NCI-H1105 treated with DMSO at 0.1 percent for 48 hours (cell line): ENCODE measurements around the gene BAIAP2L2.

Experiments used
- DNase-seq: peaks from one replicate; lab custom pipeline; 2025; lab: John Stamatoyannopoulos, UW

BAIAP2L2 gene

DNA sequence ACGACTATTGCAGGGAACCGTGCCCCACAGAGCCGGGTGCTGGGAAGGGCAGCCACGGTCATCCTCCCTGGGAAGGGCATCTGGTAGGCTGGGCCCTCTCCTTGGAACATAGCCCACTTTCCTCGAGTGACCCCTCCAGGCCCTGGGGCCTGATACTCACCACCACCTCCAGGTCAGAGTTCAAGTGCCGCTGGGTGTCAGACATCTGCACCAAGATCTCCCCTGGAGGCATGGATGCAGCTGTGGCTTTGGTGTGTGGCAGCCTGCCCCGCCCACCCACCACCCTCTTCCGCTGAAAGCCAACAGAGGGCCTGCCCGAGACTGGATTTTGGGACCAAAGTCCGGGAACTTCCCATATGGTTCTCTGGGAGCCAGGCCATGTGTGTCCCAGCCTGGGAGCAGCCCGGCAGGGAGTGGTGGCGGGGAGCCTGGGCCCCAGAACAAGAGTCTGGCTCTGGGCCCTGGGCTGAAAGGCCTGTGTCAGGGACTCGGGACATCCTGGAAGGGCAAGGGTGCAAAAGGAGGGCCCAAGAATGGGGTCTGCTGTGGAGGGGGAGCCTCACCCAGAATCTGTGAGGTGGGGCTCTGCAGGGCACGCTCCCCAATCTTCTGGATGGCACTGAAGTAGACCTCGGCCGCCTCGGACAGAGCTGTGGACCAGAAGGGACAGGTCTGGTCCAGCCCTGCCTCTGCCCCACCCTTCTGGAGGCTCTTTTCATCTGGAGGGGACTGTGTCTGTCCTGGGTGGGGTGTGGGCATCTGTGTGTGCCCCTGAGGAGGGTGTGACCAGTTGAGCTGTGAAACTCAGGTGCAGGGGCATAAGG, 2.6 kb downstream of the BAIAP2L2 start:
- DNase-seq = no peak

DNA sequence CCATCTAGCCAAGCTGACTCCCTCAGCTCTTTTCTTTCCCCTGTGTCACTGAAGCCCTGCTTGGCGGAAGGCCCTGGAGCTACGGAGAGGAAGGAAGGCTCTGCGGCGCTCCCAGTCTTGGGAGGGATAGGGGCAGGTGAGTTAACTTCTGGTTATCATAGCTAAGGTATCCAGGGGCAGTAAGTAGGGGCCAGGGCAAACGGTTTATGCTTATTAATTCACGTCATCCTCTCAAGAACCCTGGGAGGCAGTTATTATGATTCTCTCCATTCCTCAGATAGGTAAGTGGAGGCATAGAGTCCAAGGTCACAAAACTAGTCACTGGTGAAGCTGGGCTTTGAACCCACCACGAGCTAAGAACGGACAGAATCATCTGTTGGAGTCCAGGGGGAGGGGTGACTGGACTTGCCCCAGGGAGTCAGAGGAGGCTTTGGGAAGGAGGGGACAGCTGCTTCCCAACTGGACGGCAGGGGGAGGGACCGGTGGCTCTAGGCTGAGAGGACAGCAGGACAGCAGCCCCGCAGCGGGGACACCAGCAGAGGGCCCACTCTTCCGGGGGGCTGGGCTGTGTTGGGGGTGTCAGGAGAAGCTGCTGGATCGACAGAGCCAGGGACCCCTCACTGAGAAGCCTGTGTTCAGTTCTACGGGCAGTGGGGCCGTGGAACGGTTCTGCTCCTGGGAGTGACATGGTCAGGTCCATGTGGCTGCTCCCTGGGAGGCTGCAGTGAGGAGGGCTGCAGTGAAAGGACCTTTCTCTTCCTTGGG, 3.5 kb downstream of the BAIAP2L2 start:
- DNase-seq = no peak

DNA sequence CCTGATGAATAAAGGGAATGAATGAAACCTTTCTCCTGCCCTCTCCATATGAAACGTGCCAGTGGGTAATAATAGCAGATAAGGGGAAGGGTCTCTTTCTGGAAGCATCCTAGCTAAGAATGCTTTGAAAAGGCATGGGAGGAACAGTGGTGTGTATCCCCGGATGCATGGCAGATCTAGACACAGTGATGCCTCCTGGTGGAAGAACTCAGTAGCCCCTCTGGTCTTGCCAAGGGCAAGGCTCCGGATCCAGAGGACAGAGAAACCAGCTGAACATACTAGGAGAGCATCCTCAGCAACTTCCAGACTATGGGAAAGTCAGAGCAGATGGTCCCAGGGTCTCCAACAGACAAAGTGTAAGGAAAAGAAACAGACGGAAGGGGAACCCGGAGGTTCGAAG, 6.4 kb downstream of the BAIAP2L2 start:
- DNase-seq = no peak

DNA sequence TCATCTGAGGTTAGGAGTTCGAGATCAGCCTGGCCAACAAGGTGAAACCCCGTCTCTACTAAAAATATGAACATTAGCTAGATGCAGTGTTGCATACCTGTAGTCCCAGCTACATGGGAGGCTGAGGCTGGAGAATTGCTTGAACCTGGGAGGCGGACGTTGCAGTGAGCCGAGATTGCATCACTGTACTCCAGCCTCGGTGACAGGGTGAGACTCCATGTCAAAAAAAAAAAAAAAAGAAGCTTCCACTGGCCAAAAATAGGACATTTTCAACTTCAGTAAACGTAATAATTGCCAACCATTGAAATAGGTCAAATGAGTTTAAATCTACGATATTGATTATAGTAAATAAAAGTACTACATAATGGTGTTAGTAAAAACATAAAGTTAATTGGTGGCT, 6.8 kb downstream of the BAIAP2L2 start:
- no peak for DNase-seq

GRCh38 chr22:38098410-38099249, 11.9 kb downstream of the BAIAP2L2 start:
- DNase-seq = no peak

GRCh38 chr22:38097557-38098409, 12.7 kb downstream of the BAIAP2L2 start:
- DNase-seq = no peak

DNA sequence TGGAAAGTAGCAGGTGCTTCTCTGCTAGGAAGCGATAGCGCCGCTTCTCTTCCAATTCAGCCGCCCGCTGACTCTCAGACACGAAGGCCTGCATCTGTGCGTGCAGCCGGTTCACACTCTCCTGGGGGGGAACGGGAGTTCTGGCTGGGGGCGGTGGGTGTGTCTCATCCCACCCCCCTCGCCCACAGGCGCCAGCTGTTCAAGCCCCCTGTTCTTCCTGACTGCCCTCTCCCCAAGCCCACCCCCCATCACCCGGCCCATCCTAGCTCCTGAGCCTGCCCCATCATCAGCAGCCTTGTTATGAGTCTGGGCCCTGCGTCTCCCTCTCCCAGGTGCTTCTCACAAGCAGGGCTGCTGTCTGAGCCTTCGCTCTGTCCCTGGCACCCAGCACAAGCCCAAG, 13.4 kb downstream of the BAIAP2L2 start:
- DNase-seq = no peak

- no peak for DNase-seq
Observed at GRCh38 chr22:38089474-38089851, 21.0 kb downstream of the BAIAP2L2 start.

- no peak for DNase-seq
Observed at GRCh38 chr22:38088629-38089473, 21.6 kb downstream of the BAIAP2L2 start.

DNA sequence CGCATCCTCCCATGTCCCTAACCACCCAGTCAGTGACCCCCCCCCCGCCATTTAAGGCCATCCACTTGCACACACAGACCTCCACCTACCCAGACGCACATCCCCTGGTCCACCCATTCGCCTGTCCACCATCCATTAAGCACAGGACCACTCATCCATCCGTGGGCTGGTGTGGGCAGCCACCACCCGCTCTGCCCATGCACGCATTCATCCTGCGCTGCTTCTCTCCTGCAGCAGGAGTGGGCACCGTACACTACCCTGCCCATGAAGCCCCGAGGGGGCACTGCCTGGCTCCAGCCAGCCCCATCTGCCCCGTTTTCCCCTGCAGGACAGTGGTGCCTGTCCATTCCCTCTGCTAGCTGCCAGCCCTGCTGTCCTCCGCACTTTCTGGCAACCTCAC, 22.6 kb downstream of the BAIAP2L2 start:
- DNase-seq = no peak

- DNase-seq = no peak
Observed at GRCh38 chr22:38086942-38087341, 23.5 kb downstream of the BAIAP2L2 start.

GRCh38 chr22:38086001-38086845, 24.3 kb downstream of the BAIAP2L2 start:
- DNase-seq = no peak

DNA sequence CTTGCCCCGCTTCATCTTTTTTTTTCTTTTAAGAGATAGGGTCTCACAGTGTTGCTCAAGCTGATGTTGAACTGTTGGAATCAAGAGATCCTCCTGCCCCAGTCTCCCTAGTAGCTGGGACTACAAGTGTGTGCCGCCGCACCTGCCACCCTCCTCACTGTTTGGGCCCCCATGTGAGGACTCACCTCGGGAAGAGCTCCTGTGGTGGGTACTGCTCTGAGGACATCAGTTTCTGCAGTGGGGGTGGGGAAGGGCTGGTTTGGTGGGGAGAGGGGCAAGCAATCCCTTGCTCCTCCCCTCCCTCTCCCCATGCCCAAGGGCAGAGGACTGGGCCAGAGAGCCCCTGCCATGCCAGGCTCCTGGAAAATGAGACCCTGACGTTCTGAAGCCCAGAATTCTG, 25.0 kb downstream of the BAIAP2L2 start:
- DNase-seq = no peak

DNA sequence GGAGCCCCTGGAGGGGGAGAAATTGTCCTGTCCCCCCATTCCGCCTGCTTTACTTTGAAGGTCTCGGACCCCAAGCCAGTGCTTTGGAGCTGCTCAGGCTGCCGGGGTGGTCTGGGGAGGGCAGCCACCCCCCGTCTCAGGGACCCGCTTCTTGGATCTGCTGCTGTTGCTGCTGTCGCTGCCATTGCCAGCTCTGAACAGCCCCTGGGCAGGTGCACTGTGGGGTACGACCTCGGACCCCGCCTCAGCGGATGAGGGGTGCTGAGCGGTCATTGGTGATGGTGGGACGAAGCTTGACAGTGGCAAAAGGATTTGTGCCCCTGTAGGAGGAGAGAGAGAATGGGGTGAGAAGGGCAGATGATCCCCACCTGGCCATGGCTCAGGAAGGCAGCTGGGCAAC, 25.4 kb downstream of the BAIAP2L2 start:
- DNase-seq = no peak

DNA sequence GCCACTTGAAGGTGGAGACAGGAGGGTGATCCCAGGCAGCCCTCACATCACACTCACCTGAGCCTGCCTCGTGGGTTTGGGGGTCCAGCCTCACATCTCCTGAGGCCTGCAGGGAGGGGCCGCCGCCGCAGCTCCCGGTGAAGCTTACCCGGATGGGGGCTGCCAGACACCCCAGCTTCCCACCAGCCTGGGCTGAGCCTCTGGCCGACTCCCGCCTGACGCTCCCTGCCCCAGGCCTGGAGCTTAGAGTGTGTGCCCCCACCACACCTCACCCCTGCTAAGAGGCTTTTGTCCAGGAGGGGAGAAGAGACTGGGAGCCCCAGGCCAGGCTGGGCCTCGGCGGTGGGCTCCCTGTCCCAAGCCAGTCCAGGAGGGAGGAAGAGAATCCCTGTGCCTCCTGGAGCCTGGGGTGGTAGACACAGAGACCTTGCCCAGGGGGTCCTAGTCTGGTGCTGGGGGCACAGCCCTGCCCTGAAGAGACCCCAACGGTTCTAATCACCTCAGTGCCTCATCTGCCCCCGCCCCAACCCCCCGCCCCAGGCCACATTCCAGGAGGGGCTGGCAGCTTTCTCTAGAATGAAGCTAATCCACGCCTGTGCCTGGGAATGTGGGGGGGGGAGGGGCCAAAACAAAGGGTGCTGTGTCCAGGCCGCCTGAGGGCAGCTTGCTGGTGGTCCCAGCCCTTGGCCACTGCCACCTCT, 26.4 kb downstream of the BAIAP2L2 start, which contains the start of gene SLC16A8:
Gene SLC16A8, minus strand, starts transcription at position 254 of the 701 bp plus-strand sequence. CDS start 1,311 bp downstream, outside the sequence.
- no peak for DNase-seq

GRCh38 chr22:38082986-38083710, 27.3 kb downstream of the BAIAP2L2 start:
- DNase-seq = no peak

- no peak for DNase-seq
Observed at GRCh38 chr22:38081941-38082828, 28.3 kb downstream of the BAIAP2L2 start.
